H1 (cell line): Measurements from ENCODE around the gene TXNDC12. TPM values are rescaled to one million over a fixed set of nuclear protein-coding genes. Genes with fewer than 3 reads are reported as not detected.

Experiments
- CTCF ChIA-PET: fragments of 300-600 bp; sonication (Branson Sonifier 250); formaldehyde crosslinking; loops from one replicate; lab custom pipeline; 2021; ENCODE audit not compliant: partially characterized antibody; lab: Charles Lee
- POLR2A ChIA-PET: fragments of 300-600 bp; sonication (Branson Sonifier 250); formaldehyde crosslinking; loops from one replicate; lab custom pipeline; 2021; ENCODE audit warnings: inconsistent platforms; ENCODE audit not compliant: partially characterized antibody; lab: Charles Lee
- DNase-seq, 2 experiments: peaks; one replicate each; pipeline versions ENCODE4 v3.0.0 to v3.0.0-alpha.2; 2010 to 2022; ENCODE audit warnings: low spot score in 2 of 2, low read depth in 1 of 2, mixed read lengths in 1 of 2
- FAIRE-seq: peaks from 2 replicates; lab custom pipeline; 2011; peaks lifted over from hg19 to GRCh38; lab: Jason Lieb, UNC
- H2AFZ ChIP-seq: 2 replicates; pipeline ENCODE4 v1.8.1; 2012; ENCODE audit warnings: low read length, inconsistent platforms
- H2AK5ac ChIP-seq: 2 replicates; pipeline ENCODE4 v1.6.1; 2013; ENCODE audit warnings: low read depth, low read length
- H2BK120ac ChIP-seq: replicated peaks from 2 replicates; pipeline ENCODE3; 2013; ENCODE audit warnings: low read depth, low read length, inconsistent platforms
- H2BK12ac ChIP-seq: 2 replicates; pipeline ENCODE4 v1.6.1; 2013; ENCODE audit warnings: low read depth, low read length
- H2BK15ac ChIP-seq: 2 replicates; pipeline ENCODE4 v1.6.1; 2013; ENCODE audit warnings: low read length
- H2BK20ac ChIP-seq: 2 replicates; pipeline ENCODE4 v1.6.1; 2013; ENCODE audit warnings: low read length
- H2BK5ac ChIP-seq: 2 replicates; pipeline ENCODE4 v1.6.1; 2013; ENCODE audit warnings: low read depth, low read length
- H3K14ac ChIP-seq: 2 replicates; pipeline ENCODE4 v1.6.1; 2013; ENCODE audit warnings: inconsistent platforms; ENCODE audit not compliant: insufficient read length
- H3K18ac ChIP-seq: 2 replicates; pipeline ENCODE4 v1.6.1; 2013; ENCODE audit warnings: low read length; ENCODE audit errors: extremely low read depth
- H3K23ac ChIP-seq: 2 replicates; pipeline ENCODE4 v1.6.1; 2013; ENCODE audit warnings: inconsistent platforms; ENCODE audit not compliant: insufficient read length
- H3K23me2 ChIP-seq: 2 replicates; pipeline ENCODE4 v1.6.1; 2013; ENCODE audit warnings: low read depth, low read length
- H3K27ac ChIP-seq: 2 replicates; pipeline ENCODE4 v1.6.1; 2011; ENCODE audit warnings: low read depth, low read length, inconsistent platforms
- H3K27me3 ChIP-seq, 4 experiments: replicated peaks in 1 of 4; 1 replicate in 1 of 4; 2 replicates in 3 of 4; pipeline versions ENCODE4 v1.6.1 to v1.8.1; 2011 to 2013; ENCODE audit warnings: low read length in 3 of 4, mild to moderate bottlenecking in 3 of 4, inconsistent platforms in 2 of 4, mixed read lengths in 2 of 4, moderate library complexity in 1 of 4; ENCODE audit not compliant: control insufficient read depth in 3 of 4, insufficient read depth in 3 of 4; ENCODE audit errors: extremely low read depth in 1 of 4
- H3K36me3 ChIP-seq, 4 experiments: 2 replicates each; pipeline versions ENCODE4 v1.6.1 to v1.8.1; 2011 to 2013; ENCODE audit warnings: mild to moderate bottlenecking in 4 of 4, low read length in 3 of 4, moderate library complexity in 2 of 4, control low read depth in 1 of 4, inconsistent platforms in 1 of 4; ENCODE audit not compliant: insufficient read depth in 4 of 4, control insufficient read depth in 2 of 4
- H3K4ac ChIP-seq: replicated peaks from 2 replicates; pipeline ENCODE3; 2013; ENCODE audit warnings: low read length, low read depth, mixed read lengths, inconsistent platforms; ENCODE audit not compliant: insufficient read length
- H3K4me1 ChIP-seq, 4 experiments: replicated peaks in 1 of 4; 1 replicate in 1 of 4; 2 replicates in 3 of 4; pipeline versions ENCODE4 v1.6.1 to v1.8.1; 2011 to 2013; ENCODE audit warnings: low read length in 3 of 4, inconsistent platforms in 2 of 4, mixed read lengths in 1 of 4; ENCODE audit not compliant: insufficient read depth in 4 of 4, control insufficient read depth in 3 of 4
- H3K4me2 ChIP-seq, 2 experiments: 2 replicates each; pipeline versions ENCODE4 v1.6.1 to v1.8.1; 2011 to 2013; ENCODE audit warnings: low read depth in 2 of 2, low read length in 2 of 2, control low read depth in 1 of 2, inconsistent platforms in 1 of 2, mild to moderate bottlenecking in 1 of 2; ENCODE audit not compliant: insufficient read depth in 1 of 2
- H3K4me3 ChIP-seq, 4 experiments: fragments of 200-600, 300-600 bp in 1 of 4; sonication (generic), shearing (Covaris generic), sonication (Bioruptor Twin) in 1 of 4; 2 replicates each; pipeline versions ENCODE4 v1.5.1 to v1.8.1; 2011 to 2016; ENCODE audit warnings: low read length in 4 of 4, low read depth in 3 of 4, control low read depth in 2 of 4, inconsistent platforms in 2 of 4, mild to moderate bottlenecking in 2 of 4, mixed read lengths in 1 of 4, moderate library complexity in 1 of 4; ENCODE audit not compliant: insufficient read depth in 2 of 4; ENCODE audit errors: extremely low read depth in 1 of 4
- H3K56ac ChIP-seq: replicated peaks from 2 replicates; pipeline ENCODE3; 2013; ENCODE audit warnings: low read depth, mild to moderate bottlenecking, mixed read lengths, low read length, inconsistent platforms; ENCODE audit not compliant: insufficient read length
- H3K79me1 ChIP-seq: 2 replicates; pipeline ENCODE4 v1.6.1; 2013; ENCODE audit warnings: low read depth, low read length, control low read depth
- H3K79me2 ChIP-seq, 2 experiments: 2 replicates each; pipeline versions ENCODE4 v1.6.1 to v1.8.1; 2012 to 2013; ENCODE audit warnings: low read length in 2 of 2, mild to moderate bottlenecking in 2 of 2, inconsistent platforms in 1 of 2; ENCODE audit not compliant: insufficient read depth in 2 of 2, control insufficient read depth in 1 of 2
- H3K9ac ChIP-seq, 4 experiments: replicated peaks in 1 of 4; 1 replicate in 1 of 4; 2 replicates in 3 of 4; pipeline versions ENCODE4 v1.6.1 to v1.8.1; 2011 to 2013; ENCODE audit warnings: low read depth in 3 of 4, low read length in 3 of 4, control low read depth in 2 of 4, mild to moderate bottlenecking in 2 of 4, moderate library complexity in 2 of 4, inconsistent platforms in 1 of 4; ENCODE audit errors: extremely low read depth in 1 of 4
- H3K9me3 ChIP-seq, 2 experiments: 2 replicates each; pipeline versions ENCODE4 v1.6.1 to v1.8.1; 2012 to 2013; ENCODE audit warnings: mild to moderate bottlenecking in 2 of 2, moderate library complexity in 2 of 2, control low read depth in 1 of 2, inconsistent platforms in 1 of 2, low read depth in 1 of 2, low read length in 1 of 2, mixed read lengths in 1 of 2; ENCODE audit not compliant: insufficient read depth in 2 of 2
- H4K20me1 ChIP-seq, 2 experiments: replicated peaks in 1 of 2; 2 replicates each; pipeline versions ENCODE3 to v1.8.1; 2011 to 2013; ENCODE audit warnings: inconsistent platforms in 2 of 2, low read length in 2 of 2, mild to moderate bottlenecking in 1 of 2; ENCODE audit not compliant: insufficient read depth in 2 of 2, control insufficient read depth in 1 of 2
- H4K5ac ChIP-seq: 2 replicates; pipeline ENCODE4 v1.6.1; 2013; ENCODE audit warnings: low read length, low read depth, mixed read lengths, inconsistent platforms; ENCODE audit not compliant: insufficient read length
- H4K8ac ChIP-seq: 2 replicates; pipeline ENCODE4 v1.8.0; 2013; ENCODE audit warnings: mild to moderate bottlenecking, moderate library complexity, low read length, inconsistent platforms; ENCODE audit not compliant: insufficient read depth; ENCODE audit errors: extremely low read depth
- H4K91ac ChIP-seq: replicated peaks from 2 replicates; pipeline ENCODE3; 2013; ENCODE audit warnings: low read length, mixed read lengths, inconsistent platforms; ENCODE audit not compliant: insufficient read length
- ATF3 ChIP-seq: IDR thresholded peaks from 2 replicates; pipeline ENCODE4 v1.6.1; 2011; ENCODE audit warnings: low read depth, mild to moderate bottlenecking, low read length; ENCODE audit not compliant: insufficient read depth
- CBX8 ChIP-seq: fragments of 300-800, 300-1000 bp; sonication (generic); IDR thresholded peaks from 2 replicates; pipeline ENCODE4 v1.7.1; 2016; ENCODE audit warnings: low read depth, low read length, borderline replicate concordance
- E2F6 ChIP-seq: IDR thresholded peaks from 2 replicates; pipeline ENCODE4 v1.6.1; 2012; ENCODE audit warnings: inconsistent platforms
- FOSL1 ChIP-seq: IDR thresholded peaks from 2 replicates; pipeline ENCODE4 v1.6.1; 2011; ENCODE audit warnings: mild to moderate bottlenecking, low read depth, low read length, moderate library complexity; ENCODE audit not compliant: insufficient read depth
- GABPA ChIP-seq: IDR thresholded peaks from 2 replicates; pipeline ENCODE4 v1.6.1; 2011; ENCODE audit warnings: mild to moderate bottlenecking, low read length, moderate library complexity, borderline replicate concordance; ENCODE audit not compliant: insufficient read depth
- JUN ChIP-seq: IDR thresholded peaks from 2 replicates; pipeline ENCODE4 v1.6.1; 2011; ENCODE audit warnings: low read depth, mild to moderate bottlenecking, improper control_type of control experiment, low read length
- PHF8 ChIP-seq: fragments of 200-600 bp; sonication (generic); conservative IDR thresholded peaks from 2 replicates; pipeline ENCODE4 v1.7.1; 2012; ENCODE audit warnings: low read depth, mild to moderate bottlenecking, inconsistent platforms, low read length, moderate library complexity
- SAP30 ChIP-seq: fragments of 300-600 bp; sonication (generic); IDR thresholded peaks from 2 replicates; pipeline ENCODE4 v1.7.1; 2012; ENCODE audit warnings: low read length, moderate library complexity, mild to moderate bottlenecking, inconsistent platforms; ENCODE audit not compliant: insufficient read depth, insufficient replicate concordance
- SIN3A ChIP-seq, 2 experiments: IDR thresholded peaks in 1 of 2; conservative IDR thresholded peaks in 1 of 2; 2 replicates each; pipeline ENCODE4 v1.6.1; 2011 to 2012; ENCODE audit warnings: low read length in 2 of 2, improper control_type of control experiment in 1 of 2, low read depth in 1 of 2, mild to moderate bottlenecking in 1 of 2
- SIRT6 ChIP-seq: IDR thresholded peaks from one replicate; pipeline ENCODE4 v1.7.1; 2012; ENCODE audit warnings: low read length, inconsistent platforms
- SUZ12 ChIP-seq: fragments of 200-600 bp; sonication (generic); IDR thresholded peaks from 2 replicates; pipeline ENCODE4 v1.6.1; 2012; ENCODE audit warnings: mild to moderate bottlenecking, inconsistent platforms, low read length, moderate library complexity, mixed read lengths
- TCF12 ChIP-seq: IDR thresholded peaks from 2 replicates; pipeline ENCODE4 v1.6.1; 2011; ENCODE audit warnings: low read depth, mild to moderate bottlenecking, low read length
- WGBS, 2 experiments: shearing (Covaris generic) in 1 of 2; methylation state at CpG; one replicate each; pipeline versions ENCODE4 v1.1.6 to v1.1.7; 2013 to 2015; ENCODE audit warnings: low lambda C conversion rate in 2 of 2, mixed read lengths in 2 of 2, inconsistent platforms in 1 of 2, low coverage in 1 of 2, missing lambda C conversion rate in 1 of 2; ENCODE audit not compliant: insufficient replicate concordance in 2 of 2, insufficient coverage in 1 of 2, insufficient read length in 1 of 2; ENCODE audit errors: extremely low coverage in 1 of 2, missing lambda C conversion rate in 1 of 2; 5-methylcytosine and 5-hydroxymethylcytosine counted together
- polyA plus RNA-seq, 7 experiments: library from polyadenylated mRNA; depleted of rRNA in 3 of 7; stranded (reverse) in 5 of 7; unstranded in 2 of 7; fragments of >200 nt in 5 of 7; fragments of 200-250 nt in 2 of 7; gene quantifications; 1 replicate in 5 of 7; 2 replicates in 1 of 7; 4 replicates in 1 of 7; pipeline versions ENCODE4 v1.2.1 to v1.2.3, GENCODE V29; 2011 to 2013; ENCODE audit warnings: missing spikeins in 2 of 7, mixed read lengths in 2 of 7
- total RNA-seq: library from RNA; stranded (reverse); fragmentation: NEBNext Ultra II Directional; extraction: Animal tissue kit (Norgen Biotek cat#: 25700); gene quantifications from 2 replicates; pipeline ENCODE4 v1.2.1, GENCODE V29; 2021

The TXNDC12 gene
- total and polyA plus RNA-seq, 2 of the 8 experiments (the other 6 are each of a cell fraction or from before 2014, with no cell fraction given), result 35.2 to 89.8 TPM

GRCh38 chr1:52057255-52057654 lies 2.3 kb upstream of the TXNDC12 start:
- H3K9ac ChIP-seq, result peak overlapping the region; percentile 83 to 97 (median 90); a peak in 5 of 7 replicates
- no peak for FAIRE-seq
- no peak overlapping the region for H3K18ac ChIP-seq
- no peak overlapping the region for H2AK5ac ChIP-seq
- H4K8ac ChIP-seq, result no peak overlapping the region
- WGBS, 2 experiments, result 38% methylated on average over 1 of the region's 1 CpG; no CpG with 5 or more reads in 1 of the 2 experiments
- no peak overlapping the region for H2BK12ac ChIP-seq
- no peak for DNase-seq
- peaks cover 0 to 7% (median 2%) of the 10 kb centered on the region in 4 experiments; a peak in 3 of 7 replicates for H3K4me1 ChIP-seq
- H4K20me1 ChIP-seq, result peaks cover 0 to 6% of the 10 kb centered on the region in 2 experiments
- H2BK15ac ChIP-seq, result no peak overlapping the region
- peak overlapping the region; percentile 87 to 98 (median 92) for H3K4me3 ChIP-seq
- H3K4ac ChIP-seq, result no peak overlapping the region
- H2AFZ ChIP-seq, result no peak overlapping the region
- POLR2A ChIA-PET, result interaction anchor here (1.2 to 5.4 kb wide), 4 partner anchors 9 to 85 kb away, joined by 3 to 61 read pairs (median 31); partner anchors contain the start of gene KTI12
- peaks cover 2% of the 10 kb centered on the region for H3K79me1 ChIP-seq
- H3K27me3 ChIP-seq, result no peaks in the 10 kb centered on the region
- no peak overlapping the region for H3K23ac ChIP-seq
- H3K14ac ChIP-seq, result no peak overlapping the region
- no peak overlapping the region for H4K91ac ChIP-seq
- H3K9me3 ChIP-seq, result no peaks in the 10 kb centered on the region
- H4K5ac ChIP-seq, result no peak overlapping the region
- H2BK20ac ChIP-seq, result no peak overlapping the region
- no peak overlapping the region for H3K56ac ChIP-seq
- H3K79me2 ChIP-seq, result peaks cover 17 to 72% of the 10 kb centered on the region in 2 experiments
- peak overlapping the region; percentile 79 to 96 for H3K4me2 ChIP-seq
- H3K23me2 ChIP-seq, result peaks cover 11% of the 10 kb centered on the region; the same call in 1 of the 2 replicates
- CTCF ChIA-PET, result interaction anchor here (1.4 kb wide), 1 partner anchor 292 kb away, joined by 3 read pairs; no protein-coding TSS in a partner anchor
- no peak overlapping the region for H2BK120ac ChIP-seq
- no peak overlapping the region for H2BK5ac ChIP-seq
- H3K36me3 ChIP-seq, result peaks cover 8 to 31% (median 22%) of the 10 kb centered on the region in 4 experiments
- peak overlapping the region; percentile 93 for H3K27ac ChIP-seq
- TF ChIP-seq E2F6, result no peak
- TF ChIP-seq TCF12, result no peak
- TF ChIP-seq SAP30, result no peak
- no peak for TF ChIP-seq SUZ12
- TF ChIP-seq SIN3A (conservative IDR thresholded peaks at IDR 0.05 in 1 of 2, IDR thresholded peaks at IDR 0.05 in 1 of 2; ENCODE audit: low read depth in 1 of 2, low read length in 2 of 2), result no peak
- TF ChIP-seq JUN, result no peak
- TF ChIP-seq FOSL1, result no peak
- TF ChIP-seq CBX8, result no peak
- no peak for TF ChIP-seq SIRT6
- no peak for TF ChIP-seq ATF3
- no peak for TF ChIP-seq GABPA
- no peak for TF ChIP-seq PHF8
